Measurements from ENCODE around the gene ZSCAN22.

ZSCAN22 gene

DNA sequence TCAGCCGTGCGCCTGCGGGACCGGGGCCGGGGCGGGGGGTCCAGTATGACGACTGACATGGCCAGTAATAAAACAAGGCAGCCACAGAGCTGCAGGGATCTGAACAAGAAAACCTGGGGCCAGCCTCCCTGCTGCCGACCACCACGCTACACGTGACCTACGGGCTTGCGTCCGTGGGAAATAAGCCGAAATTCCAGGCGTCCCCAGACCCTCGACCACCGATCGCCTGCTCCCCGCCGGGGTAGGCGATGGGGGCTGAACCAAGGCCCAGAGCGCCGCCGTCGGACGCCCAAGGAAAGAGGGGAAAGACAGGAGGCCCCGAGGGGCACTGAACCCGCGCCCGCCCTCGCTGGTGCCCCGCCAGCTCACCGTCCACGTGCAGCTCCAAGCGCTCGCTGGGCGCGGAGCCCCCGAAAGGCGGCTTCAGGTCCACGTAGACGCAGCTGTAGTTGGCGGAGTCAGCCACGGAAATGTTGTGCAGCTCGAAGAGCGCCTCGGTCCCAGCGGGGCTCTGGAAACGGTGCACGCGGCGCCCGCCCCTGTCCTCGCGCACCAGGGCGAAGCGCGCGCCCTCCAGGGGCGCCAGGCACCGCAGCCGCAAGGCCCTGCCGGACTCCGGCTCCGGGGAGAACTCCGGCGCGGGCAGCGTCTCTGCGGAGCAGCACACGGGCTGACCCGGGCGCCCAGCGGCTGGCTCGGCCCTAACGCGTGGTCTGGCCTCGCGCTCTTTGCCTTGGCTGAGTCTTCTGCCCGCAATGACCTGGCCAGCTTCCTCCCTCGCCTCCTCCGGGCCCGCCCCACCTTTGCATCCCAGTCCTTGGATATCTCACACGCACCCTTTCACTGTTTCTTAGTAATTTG is 23.4 kb downstream of the ZSCAN22 start:
- no peaks in the 10 kb centered on the region for H3K27me3 ChIP-seq (replicated peaks)
- TF ChIP-seq, protein P1, sequence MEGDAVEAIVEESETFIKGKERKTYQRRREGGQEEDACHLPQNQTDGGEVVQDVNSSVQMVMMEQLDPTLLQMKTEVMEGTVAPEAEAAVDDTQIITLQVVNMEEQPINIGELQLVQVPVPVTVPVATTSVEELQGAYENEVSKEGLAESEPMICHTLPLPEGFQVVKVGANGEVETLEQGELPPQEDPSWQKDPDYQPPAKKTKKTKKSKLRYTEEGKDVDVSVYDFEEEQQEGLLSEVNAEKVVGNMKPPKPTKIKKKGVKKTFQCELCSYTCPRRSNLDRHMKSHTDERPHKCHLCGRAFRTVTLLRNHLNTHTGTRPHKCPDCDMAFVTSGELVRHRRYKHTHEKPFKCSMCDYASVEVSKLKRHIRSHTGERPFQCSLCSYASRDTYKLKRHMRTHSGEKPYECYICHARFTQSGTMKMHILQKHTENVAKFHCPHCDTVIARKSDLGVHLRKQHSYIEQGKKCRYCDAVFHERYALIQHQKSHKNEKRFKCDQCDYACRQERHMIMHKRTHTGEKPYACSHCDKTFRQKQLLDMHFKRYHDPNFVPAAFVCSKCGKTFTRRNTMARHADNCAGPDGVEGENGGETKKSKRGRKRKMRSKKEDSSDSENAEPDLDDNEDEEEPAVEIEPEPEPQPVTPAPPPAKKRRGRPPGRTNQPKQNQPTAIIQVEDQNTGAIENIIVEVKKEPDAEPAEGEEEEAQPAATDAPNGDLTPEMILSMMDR (IDR thresholded peaks at IDR 0.05; ENCODE audit: low read depth, low read length, missing control alignments) = no peak
- in situ Hi-C loops (cut with HindIII; ENCODE audit: low pct_ligation_motif_present, low sequenced_read_pairs) = no loop called here
- H3K27ac ChIP-seq = no peak overlapping the region
- no peak overlapping the region for H3K4me3 ChIP-seq (ENCODE audit: low read depth, low read length)
- no peak for DNase-seq
- peaks cover 13% of the 10 kb centered on the region for H3K36me3 ChIP-seq (replicated peaks)

DNA sequence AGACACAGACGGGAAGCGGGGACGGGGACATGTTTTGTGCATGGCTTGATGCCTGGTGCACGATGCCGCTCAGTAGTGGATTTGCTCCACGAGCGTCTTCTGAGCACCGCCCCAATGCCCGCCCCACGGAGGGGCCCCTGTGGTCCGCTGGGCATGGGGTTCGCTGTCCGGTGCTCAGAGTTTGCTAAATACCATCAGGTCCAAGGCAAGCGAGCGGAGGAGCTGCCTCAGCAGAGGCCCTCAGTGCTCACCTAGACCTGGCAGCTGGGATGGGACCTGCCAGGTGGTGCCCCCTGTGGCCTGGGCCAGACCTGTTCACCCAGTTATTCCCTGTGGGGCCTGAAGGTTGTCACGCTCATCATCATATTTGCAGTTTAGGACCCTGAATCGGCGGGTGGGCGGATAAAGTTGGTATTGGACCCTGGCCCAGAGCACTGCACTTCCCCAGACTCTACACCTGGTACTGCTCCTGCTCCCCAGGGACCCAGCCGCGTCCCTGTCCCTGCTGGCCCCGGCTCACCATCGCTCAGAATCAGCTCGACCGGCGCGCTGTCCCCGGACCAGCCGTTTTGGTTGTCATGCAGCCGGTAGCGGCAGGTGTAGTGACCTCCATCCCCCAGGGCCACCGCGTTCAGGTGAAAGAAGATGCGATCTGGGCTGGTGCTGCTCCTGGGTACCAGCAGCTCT is 24.2 kb downstream of the ZSCAN22 start:
- in situ Hi-C loops (cut with HindIII; ENCODE audit: low pct_ligation_motif_present, low sequenced_read_pairs) = no loop called here
- TF ChIP-seq, protein P1 (IDR thresholded peaks at IDR 0.05; ENCODE audit: low read depth, low read length, missing control alignments) = no peak
- Histone ChIP-seq H3K4me3 (ENCODE audit: low read depth, low read length) (no peak overlapping the region), H3K27ac (no peak overlapping the region), H3K36me3 (replicated peaks) (peaks cover 13% of the 10 kb centered on the region), H3K27me3 (replicated peaks) (no peaks in the 10 kb centered on the region)
- no peak for DNase-seq

DNA sequence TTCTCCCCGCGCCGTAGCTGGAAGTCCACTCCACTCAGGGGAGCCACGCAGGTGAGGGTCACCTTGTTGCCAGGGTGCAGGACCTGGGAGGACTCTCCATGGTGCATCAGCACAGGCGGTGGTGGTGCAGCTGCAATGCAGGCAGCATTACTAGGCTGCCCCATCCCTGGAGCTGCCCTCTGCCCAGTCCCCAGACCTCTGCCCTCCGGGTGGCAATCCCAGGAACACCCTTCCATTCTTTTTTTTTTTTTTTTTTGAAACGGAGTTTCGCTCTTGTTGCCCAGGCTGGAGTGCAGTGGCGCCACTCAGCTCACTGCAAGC is 24.7 kb downstream of the ZSCAN22 start:
- in situ Hi-C loops (cut with HindIII; ENCODE audit: low pct_ligation_motif_present, low sequenced_read_pairs) = no loop called here
- DNase-seq = no peak
- Histone ChIP-seq H3K27me3 (replicated peaks) (no peaks in the 10 kb centered on the region), H3K27ac (no peak overlapping the region), H3K4me3 (ENCODE audit: low read depth, low read length) (no peak overlapping the region), H3K36me3 (replicated peaks) (peaks cover 13% of the 10 kb centered on the region)
- TF ChIP-seq, protein P1 (IDR thresholded peaks at IDR 0.05; ENCODE audit: low read depth, low read length, missing control alignments) = no peak

DNA sequence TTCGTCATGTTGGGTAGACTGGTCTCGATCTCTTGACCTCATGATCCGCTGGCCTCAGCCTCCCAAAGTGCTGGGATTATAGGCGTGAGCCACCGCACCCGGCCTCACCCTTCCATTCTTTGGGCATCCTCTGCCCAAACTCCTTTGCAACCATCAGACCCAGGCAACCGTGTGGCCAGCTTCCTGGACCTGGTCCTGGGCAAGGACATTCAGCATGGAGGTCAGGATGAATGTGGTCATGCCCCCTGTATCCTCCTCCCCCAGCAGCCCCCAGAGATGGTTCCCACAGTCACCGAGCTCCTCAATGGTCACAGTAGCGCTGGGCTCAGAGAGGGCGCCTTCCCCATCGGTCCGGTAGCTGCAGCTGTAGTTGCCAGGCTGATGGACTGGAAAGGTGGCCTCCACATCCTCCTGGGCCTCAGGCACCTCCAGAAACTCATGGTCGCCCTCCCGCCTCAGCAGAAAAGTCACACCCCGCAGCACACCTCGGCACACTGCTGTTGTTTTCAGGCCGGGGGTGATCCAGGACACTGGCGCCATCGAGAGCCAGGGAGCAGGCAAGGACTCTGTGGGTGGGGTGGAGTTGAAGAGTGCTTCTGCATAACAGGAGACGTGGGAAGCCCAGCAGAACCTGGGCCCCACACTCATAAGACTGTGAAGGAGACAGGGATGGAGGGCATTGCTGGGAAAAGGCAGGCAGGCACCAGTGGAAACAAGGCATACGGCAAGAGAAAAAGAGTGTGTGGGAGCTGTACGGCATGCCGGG is 25.4 kb downstream of the ZSCAN22 start:
- no peaks in the 10 kb centered on the region for H3K27me3 ChIP-seq (replicated peaks)
- TF ChIP-seq, protein P1 (IDR thresholded peaks at IDR 0.05; ENCODE audit: low read depth, low read length, missing control alignments) = no peak
- DNase-seq = no peak
- no peak overlapping the region for H3K4me3 ChIP-seq (ENCODE audit: low read depth, low read length)
- in situ Hi-C loops (cut with HindIII; ENCODE audit: low pct_ligation_motif_present, low sequenced_read_pairs) = no loop called here
- peaks cover 13% of the 10 kb centered on the region for H3K36me3 ChIP-seq (replicated peaks)
- H3K27ac ChIP-seq = no peak overlapping the region

DNA sequence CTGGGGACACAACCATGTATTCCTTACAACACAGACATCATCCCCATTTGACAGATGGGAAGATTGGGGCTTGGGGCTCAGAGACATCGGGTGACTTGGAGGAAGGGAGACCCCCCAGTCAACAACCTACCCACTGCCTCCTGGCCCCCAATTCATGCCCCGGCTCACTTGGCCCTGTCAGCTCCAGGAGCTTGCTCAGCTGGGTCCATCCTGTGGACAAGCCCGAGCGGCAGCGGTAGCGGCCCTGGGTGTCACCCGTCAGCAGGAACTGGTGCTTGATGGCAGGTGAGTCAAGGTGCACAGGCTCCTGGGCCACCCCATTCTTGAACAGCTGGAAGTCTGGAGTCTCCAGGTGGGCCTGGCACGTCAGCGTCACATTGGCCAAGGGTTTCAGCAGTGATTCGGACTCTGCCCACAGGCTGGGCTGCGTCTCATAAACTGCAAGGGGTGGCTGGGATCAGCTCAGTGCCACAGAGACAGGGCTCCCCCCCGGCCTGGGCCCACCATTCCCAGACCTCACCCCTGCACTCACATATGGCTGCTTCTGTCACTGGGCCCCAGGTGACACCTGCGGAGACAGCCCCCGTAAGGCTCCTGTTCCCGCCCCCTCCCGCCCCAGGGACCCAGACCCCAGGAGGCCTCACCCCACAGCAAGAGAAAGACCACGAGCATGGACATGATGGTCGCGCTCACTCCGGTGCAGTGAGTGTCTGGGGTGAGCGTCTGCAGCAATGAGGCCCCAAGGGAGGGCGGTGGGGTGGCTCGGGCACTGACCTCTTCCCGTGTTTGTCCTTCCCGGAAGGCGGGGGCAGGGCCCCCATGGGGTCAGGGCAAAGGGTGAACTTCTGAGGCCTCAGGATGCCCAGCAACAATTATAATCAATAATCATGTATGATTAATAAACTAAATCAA is 26.2 kb downstream of the ZSCAN22 start, which contains the start of gene A1BG:
Gene A1BG, minus strand, starts transcription at position 733 of the 912 bp plus-strand sequence. Its CDS starts 55 bp downstream, at position 678.
- no peak for DNase-seq
- Histone ChIP-seq H3K36me3 (replicated peaks) (peaks cover 13% of the 10 kb centered on the region), H3K27me3 (replicated peaks) (no peaks in the 10 kb centered on the region), H3K27ac (no peak within 1 kb of the TSS), H3K4me3 (ENCODE audit: low read depth, low read length) (no peak within 1 kb of the TSS)
- in situ Hi-C loops (cut with HindIII; ENCODE audit: low pct_ligation_motif_present, low sequenced_read_pairs) = no loop called here
- TF ChIP-seq, protein P1 (IDR thresholded peaks at IDR 0.05; ENCODE audit: low read depth, low read length, missing control alignments) = no peak

Data from brain microvascular endothelial cell (primary cell).